GM12892 (cell line): ENCODE measurements around the gene ARSB.

Experiments used
- POLR2A ChIP-seq: IDR thresholded peaks from 2 replicates; pipeline ENCODE4 v1.6.1; 2011; ENCODE audit warnings: low read depth, low read length, control low read depth
- POLR2AphosphoS5 ChIP-seq: IDR thresholded peaks from 2 replicates; pipeline ENCODE4 v1.6.1; 2011; ENCODE audit warnings: low read depth, low read length, control low read depth
- TAF1 ChIP-seq: IDR thresholded peaks from 2 replicates; pipeline ENCODE4 v1.6.1; 2011; ENCODE audit warnings: low read depth, mild to moderate bottlenecking, control low read depth, low read length, borderline replicate concordance

- TF ChIP-seq TAF1 (no peak), POLR2A (no peak), POLR2AphosphoS5 (no peak)
These were observed 31.9 kb downstream of the ARSB start for GRCh38 chr5:78953092-78953800.
